ENCODE measurements around the gene RHOC. TPM values are rescaled to one million over a fixed set of nuclear protein-coding genes. Genes with fewer than 3 reads are reported as not detected.
A peak's percentile ranks its signal among the peaks of the same experiment; 100 is the strongest.

Gene RHOC
- total and polyA plus RNA-seq, 4 donors: 50.4 to 102 (median 68.8) TPM

DNA sequence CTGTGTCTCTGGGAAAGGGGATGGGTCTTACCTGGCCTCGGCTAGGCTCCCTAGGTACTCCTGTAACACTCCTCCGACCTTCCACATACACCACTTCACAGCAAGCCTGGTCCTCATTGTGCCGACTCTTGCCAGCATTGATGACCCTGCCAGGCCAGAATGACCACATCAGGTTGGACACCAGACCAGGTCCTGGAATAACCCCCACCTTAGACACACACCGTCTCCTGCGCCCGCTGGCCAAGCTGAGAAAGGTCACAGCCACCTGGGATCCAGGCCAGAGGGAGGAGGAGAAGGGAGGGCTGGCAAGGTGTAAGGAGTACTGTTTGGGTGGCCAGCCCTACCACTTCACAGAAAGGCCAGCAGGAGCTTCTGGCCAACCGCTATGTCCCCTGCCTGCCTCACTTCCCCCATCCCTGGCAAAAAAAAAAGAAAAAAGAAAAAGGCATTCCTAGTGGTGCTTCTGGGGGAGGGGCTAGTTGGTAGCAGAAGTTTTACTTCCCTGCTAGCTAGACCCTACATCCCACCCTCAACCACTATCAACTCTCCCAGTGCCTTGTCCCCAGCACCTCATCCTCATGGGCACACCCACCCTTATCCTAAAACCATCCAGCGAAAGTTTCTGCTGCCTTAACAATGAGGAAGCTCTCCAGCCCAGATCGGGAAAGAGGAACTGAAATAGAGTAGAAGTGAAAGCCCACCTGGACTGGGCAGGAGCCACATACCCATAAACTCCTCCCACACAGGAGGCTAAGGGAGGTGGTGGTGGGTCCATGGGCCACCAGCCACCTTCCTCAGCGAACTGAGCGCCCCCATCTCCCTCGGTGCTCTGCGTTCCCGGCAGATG lies 6.8 kb upstream of the RHOC start:
- TF ChIP-seq, protein P1, sequence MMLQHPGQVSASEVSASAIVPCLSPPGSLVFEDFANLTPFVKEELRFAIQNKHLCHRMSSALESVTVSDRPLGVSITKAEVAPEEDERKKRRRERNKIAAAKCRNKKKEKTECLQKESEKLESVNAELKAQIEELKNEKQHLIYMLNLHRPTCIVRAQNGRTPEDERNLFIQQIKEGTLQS (IDR thresholded peaks at IDR 0.05): no peak
- TF ChIP-seq, protein P2, sequence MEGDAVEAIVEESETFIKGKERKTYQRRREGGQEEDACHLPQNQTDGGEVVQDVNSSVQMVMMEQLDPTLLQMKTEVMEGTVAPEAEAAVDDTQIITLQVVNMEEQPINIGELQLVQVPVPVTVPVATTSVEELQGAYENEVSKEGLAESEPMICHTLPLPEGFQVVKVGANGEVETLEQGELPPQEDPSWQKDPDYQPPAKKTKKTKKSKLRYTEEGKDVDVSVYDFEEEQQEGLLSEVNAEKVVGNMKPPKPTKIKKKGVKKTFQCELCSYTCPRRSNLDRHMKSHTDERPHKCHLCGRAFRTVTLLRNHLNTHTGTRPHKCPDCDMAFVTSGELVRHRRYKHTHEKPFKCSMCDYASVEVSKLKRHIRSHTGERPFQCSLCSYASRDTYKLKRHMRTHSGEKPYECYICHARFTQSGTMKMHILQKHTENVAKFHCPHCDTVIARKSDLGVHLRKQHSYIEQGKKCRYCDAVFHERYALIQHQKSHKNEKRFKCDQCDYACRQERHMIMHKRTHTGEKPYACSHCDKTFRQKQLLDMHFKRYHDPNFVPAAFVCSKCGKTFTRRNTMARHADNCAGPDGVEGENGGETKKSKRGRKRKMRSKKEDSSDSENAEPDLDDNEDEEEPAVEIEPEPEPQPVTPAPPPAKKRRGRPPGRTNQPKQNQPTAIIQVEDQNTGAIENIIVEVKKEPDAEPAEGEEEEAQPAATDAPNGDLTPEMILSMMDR (IDR thresholded peaks at IDR 0.05; ENCODE audit: low read depth, low read length, missing input control): no peak
- TF ChIP-seq NR2F2 (IDR thresholded peaks at IDR 0.05): no peak
- TF ChIP-seq TAF1 (conservative IDR thresholded peaks at IDR 0.05): no peak
- TF ChIP-seq HNF4G (IDR thresholded peaks at IDR 0.05): no peak
- TF ChIP-seq JUND (IDR thresholded peaks at IDR 0.05): no peak
- TF ChIP-seq, protein P3, sequence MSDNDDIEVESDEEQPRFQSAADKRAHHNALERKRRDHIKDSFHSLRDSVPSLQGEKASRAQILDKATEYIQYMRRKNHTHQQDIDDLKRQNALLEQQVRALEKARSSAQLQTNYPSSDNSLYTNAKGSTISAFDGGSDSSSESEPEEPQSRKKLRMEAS (IDR thresholded peaks at IDR 0.05): no peak
- TF ChIP-seq YY1 (IDR thresholded peaks at IDR 0.05): no peak
- TF ChIP-seq, protein P4, sequence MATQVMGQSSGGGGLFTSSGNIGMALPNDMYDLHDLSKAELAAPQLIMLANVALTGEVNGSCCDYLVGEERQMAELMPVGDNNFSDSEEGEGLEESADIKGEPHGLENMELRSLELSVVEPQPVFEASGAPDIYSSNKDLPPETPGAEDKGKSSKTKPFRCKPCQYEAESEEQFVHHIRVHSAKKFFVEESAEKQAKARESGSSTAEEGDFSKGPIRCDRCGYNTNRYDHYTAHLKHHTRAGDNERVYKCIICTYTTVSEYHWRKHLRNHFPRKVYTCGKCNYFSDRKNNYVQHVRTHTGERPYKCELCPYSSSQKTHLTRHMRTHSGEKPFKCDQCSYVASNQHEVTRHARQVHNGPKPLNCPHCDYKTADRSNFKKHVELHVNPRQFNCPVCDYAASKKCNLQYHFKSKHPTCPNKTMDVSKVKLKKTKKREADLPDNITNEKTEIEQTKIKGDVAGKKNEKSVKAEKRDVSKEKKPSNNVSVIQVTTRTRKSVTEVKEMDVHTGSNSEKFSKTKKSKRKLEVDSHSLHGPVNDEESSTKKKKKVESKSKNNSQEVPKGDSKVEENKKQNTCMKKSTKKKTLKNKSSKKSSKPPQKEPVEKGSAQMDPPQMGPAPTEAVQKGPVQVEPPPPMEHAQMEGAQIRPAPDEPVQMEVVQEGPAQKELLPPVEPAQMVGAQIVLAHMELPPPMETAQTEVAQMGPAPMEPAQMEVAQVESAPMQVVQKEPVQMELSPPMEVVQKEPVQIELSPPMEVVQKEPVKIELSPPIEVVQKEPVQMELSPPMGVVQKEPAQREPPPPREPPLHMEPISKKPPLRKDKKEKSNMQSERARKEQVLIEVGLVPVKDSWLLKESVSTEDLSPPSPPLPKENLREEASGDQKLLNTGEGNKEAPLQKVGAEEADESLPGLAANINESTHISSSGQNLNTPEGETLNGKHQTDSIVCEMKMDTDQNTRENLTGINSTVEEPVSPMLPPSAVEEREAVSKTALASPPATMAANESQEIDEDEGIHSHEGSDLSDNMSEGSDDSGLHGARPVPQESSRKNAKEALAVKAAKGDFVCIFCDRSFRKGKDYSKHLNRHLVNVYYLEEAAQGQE (IDR thresholded peaks at IDR 0.05): no peak
- TF ChIP-seq FOXA2 (IDR thresholded peaks at IDR 0.05): no peak
- TF ChIP-seq RXRA (IDR thresholded peaks at IDR 0.05): peak; percentile 46 to 67
- TF ChIP-seq FOXA1 (IDR thresholded peaks at IDR 0.05): no peak
- peak in 1 of 2 donors; percentile 20 for TF ChIP-seq HNF4A (conservative IDR thresholded peaks at IDR 0.05)
- TF ChIP-seq GABPA (IDR thresholded peaks at IDR 0.05 in 1 of 2, conservative IDR thresholded peaks at IDR 0.05 in 1 of 2): no peak
- WGBS: 25% methylated on average over 14 of the region's 14 CpGs
- Histone ChIP-seq H3K4me1 (ENCODE audit: control insufficient read depth in 4 of 4, insufficient read depth in 4 of 4, low read length in 3 of 4) (peaks cover 8 to 31% (median 26%) of the 10 kb centered on the region in 4 donors), H3K4me3 (ENCODE audit: low read depth in 1 of 3, low read length in 3 of 3) (peak overlapping the region in 2 of 3 donors; percentile 43 to 57), H3K9me3 (ENCODE audit: control insufficient read depth in 4 of 4, low read length in 3 of 4) (no peaks in the 10 kb centered on the region), H3K27ac (ENCODE audit: low read depth in 1 of 2, low read length in 2 of 2) (no peak overlapping the region), H3K9ac (ENCODE audit: low read depth in 1 of 2, low read length in 2 of 2) (no peak overlapping the region), H3K36me3 (ENCODE audit: control insufficient read depth in 4 of 4, insufficient read depth in 3 of 4, low read depth in 1 of 4, low read length in 3 of 4) (no peaks in the 10 kb centered on the region), H3K27me3 (ENCODE audit: control insufficient read depth in 4 of 4, insufficient read depth in 4 of 4, low read length in 3 of 4) (no peaks in the 10 kb centered on the region)
- DNase-seq (ENCODE audit: low spot score): no peak

DNA sequence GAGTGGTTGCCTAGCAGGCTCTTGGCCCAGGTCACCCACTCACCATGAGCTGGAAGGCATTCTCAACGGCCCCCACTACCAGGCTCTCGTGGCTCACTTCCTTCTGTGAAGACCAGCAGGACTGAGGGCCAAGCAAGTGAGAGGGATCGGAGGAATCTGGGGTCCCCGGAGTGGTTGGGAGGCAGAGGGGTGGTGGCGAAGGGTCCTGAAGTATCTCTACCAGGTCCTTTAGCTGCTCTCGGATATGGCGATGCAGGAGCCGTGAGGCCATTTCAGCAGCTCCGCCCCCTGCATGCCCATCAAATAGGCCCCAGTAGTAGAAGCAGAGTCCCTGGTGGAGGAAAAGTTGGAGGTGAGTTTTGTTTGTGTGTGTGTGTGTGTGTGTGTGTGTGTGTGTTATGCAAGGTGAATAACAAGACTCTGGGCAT lies 5.8 kb upstream of the RHOC start:
- H3K9ac ChIP-seq (ENCODE audit: low read depth in 1 of 2, low read length in 2 of 2): no peak overlapping the region
- WGBS: 86% methylated on average over 9 of the region's 9 CpGs
- H3K27ac ChIP-seq (ENCODE audit: low read depth in 1 of 2, low read length in 2 of 2): no peak overlapping the region
- no peaks in the 10 kb centered on the region for H3K9me3 ChIP-seq (ENCODE audit: control insufficient read depth in 4 of 4, low read length in 3 of 4)
- no peaks in the 10 kb centered on the region for H3K36me3 ChIP-seq (ENCODE audit: control insufficient read depth in 4 of 4, insufficient read depth in 3 of 4, low read depth in 1 of 4, low read length in 3 of 4)
- H3K27me3 ChIP-seq (ENCODE audit: control insufficient read depth in 4 of 4, insufficient read depth in 4 of 4, low read length in 3 of 4): no peaks in the 10 kb centered on the region
- peaks cover 7 to 31% (median 26%) of the 10 kb centered on the region in 4 donors for H3K4me1 ChIP-seq (ENCODE audit: control insufficient read depth in 4 of 4, insufficient read depth in 4 of 4, low read length in 3 of 4)
- no peak overlapping the region for H3K4me3 ChIP-seq (ENCODE audit: low read depth in 1 of 3, low read length in 3 of 3)
- DNase-seq (ENCODE audit: low spot score): no peak
- no peak for TF ChIP-seq YY1 (IDR thresholded peaks at IDR 0.05)
- TF ChIP-seq GABPA (IDR thresholded peaks at IDR 0.05 in 1 of 2, conservative IDR thresholded peaks at IDR 0.05 in 1 of 2): no peak
- TF ChIP-seq, protein P3 (IDR thresholded peaks at IDR 0.05): no peak
- no peak for TF ChIP-seq EGR1 (IDR thresholded peaks at IDR 0.05; ENCODE audit: low read depth in 2 of 2)
- TF ChIP-seq, protein P5, sequence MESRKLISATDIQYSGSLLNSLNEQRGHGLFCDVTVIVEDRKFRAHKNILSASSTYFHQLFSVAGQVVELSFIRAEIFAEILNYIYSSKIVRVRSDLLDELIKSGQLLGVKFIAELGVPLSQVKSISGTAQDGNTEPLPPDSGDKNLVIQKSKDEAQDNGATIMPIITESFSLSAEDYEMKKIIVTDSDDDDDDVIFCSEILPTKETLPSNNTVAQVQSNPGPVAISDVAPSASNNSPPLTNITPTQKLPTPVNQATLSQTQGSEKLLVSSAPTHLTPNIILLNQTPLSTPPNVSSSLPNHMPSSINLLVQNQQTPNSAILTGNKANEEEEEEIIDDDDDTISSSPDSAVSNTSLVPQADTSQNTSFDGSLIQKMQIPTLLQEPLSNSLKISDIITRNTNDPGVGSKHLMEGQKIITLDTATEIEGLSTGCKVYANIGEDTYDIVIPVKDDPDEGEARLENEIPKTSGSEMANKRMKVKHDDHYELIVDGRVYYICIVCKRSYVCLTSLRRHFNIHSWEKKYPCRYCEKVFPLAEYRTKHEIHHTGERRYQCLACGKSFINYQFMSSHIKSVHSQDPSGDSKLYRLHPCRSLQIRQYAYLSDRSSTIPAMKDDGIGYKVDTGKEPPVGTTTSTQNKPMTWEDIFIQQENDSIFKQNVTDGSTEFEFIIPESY (IDR thresholded peaks at IDR 0.05): no peak
- TF ChIP-seq HNF4A (conservative IDR thresholded peaks at IDR 0.05): no peak
- no peak for TF ChIP-seq NR2F2 (IDR thresholded peaks at IDR 0.05)
- TF ChIP-seq, protein P1 (IDR thresholded peaks at IDR 0.05): no peak
- no peak for TF ChIP-seq SP1 (IDR thresholded peaks at IDR 0.05)
- no peak for TF ChIP-seq FOXA1 (IDR thresholded peaks at IDR 0.05)
- TF ChIP-seq RAD21 (IDR thresholded peaks at IDR 0.05): no peak
- TF ChIP-seq HNF4G (IDR thresholded peaks at IDR 0.05): no peak
- TF ChIP-seq, protein P4 (IDR thresholded peaks at IDR 0.05): no peak
- no peak for TF ChIP-seq FOXA2 (IDR thresholded peaks at IDR 0.05)

Measured in liver (tissue), 9 donors.